Heart right ventricle (tissue), 16 donors: ENCODE data around the gene MADD. TPM values are rescaled to one million over a fixed set of nuclear protein-coding genes. Genes with fewer than 3 reads are reported as not detected.

Experiments
- ATAC-seq, 8 donors: fragments of 200-7000 bp; cut with Tn5 transposase; one replicate each; pipeline ENCODE4 v1.9.1; 2020; ENCODE audit warnings: mild to moderate bottlenecking in 8 of 8, moderate library complexity in 8 of 8, moderate number of reproducible peaks in 1 of 8
- DNase-seq, 2 donors: peaks; one replicate each; pipeline ENCODE4 v3.0.0-alpha.2; 2020
- H3K27ac ChIP-seq, 10 donors: fragments of 200-600 bp; sonication (generic) in 2 of 10; one replicate each; pipeline versions ENCODE4 v1.5.0 to v1.8.0; 2020 to 2022; ENCODE audit warnings: mild to moderate bottlenecking in 3 of 10
- H3K27me3 ChIP-seq, 7 donors: fragments of 200-600 bp; one replicate each; pipeline ENCODE4 v1.8.0; 2021 to 2022; ENCODE audit warnings: mild to moderate bottlenecking in 2 of 7
- H3K36me3 ChIP-seq, 9 donors: fragments of 200-600 bp; sonication (generic) in 1 of 9; one replicate each; pipeline versions ENCODE4 v1.5.0 to v1.8.0; 2020 to 2022; ENCODE audit warnings: mild to moderate bottlenecking in 2 of 9
- H3K4me1 ChIP-seq, 9 donors: fragments of 200-600 bp; sonication (generic) in 1 of 9; one replicate each; pipeline versions ENCODE4 v1.5.0 to v1.8.0; 2020 to 2022; ENCODE audit warnings: mild to moderate bottlenecking in 4 of 9
- H3K4me3 ChIP-seq, 10 donors: fragments of 200-600 bp; sonication (generic) in 2 of 10; one replicate each; pipeline versions ENCODE4 v1.5.0 to v1.8.0; 2020 to 2022; ENCODE audit warnings: mild to moderate bottlenecking in 7 of 10, moderate library complexity in 2 of 10
- H3K9me3 ChIP-seq, 11 donors: fragments of 200-600 bp in 10 of 11; sonication (generic) in 2 of 11; one replicate each; pipeline versions ENCODE4 v1.5.0 to v1.8.0; 2013 to 2022; ENCODE audit warnings: mild to moderate bottlenecking in 2 of 11, control low read depth in 1 of 11, moderate library complexity in 1 of 11
- WGBS, 2 donors: extraction: QIAGEN DNeasy Blood & Tissue Kit; methylation state at CpG; one replicate each; pipeline ENCODE4 v1.1.7; 2013; ENCODE audit warnings: inconsistent platforms in 1 of 2; 5-methylcytosine and 5-hydroxymethylcytosine counted together
- intact Hi-C, 10 donors: fragments of 100-400 bp; cut with DNase I; formaldehyde crosslinking; loops; one replicate each; pipeline versions ENCODE4 v1.11.1 to v1.14.2; 2022
- polyA plus RNA-seq, 2 donors: library from polyadenylated mRNA; stranded (reverse); fragments of 200-250 nt; gene quantifications; one replicate each; pipeline ENCODE4 v1.2.3, GENCODE V29; 2013
- total RNA-seq, 10 donors: library from RNA; stranded (reverse); fragmentation: NEBNext Ultra II Directional in 3 of 10; extraction: Animal tissue kit (Norgen Biotek cat#: 25700) in 3 of 10; gene quantifications; one replicate each; pipeline versions ENCODE4 v1.2.1 to v1.2.4, GENCODE V29; 2021 to 2023
- TF ChIP-seq, protein P1 (sequence below), 9 donors: fragments of 200-600 bp; sonication (generic) in 2 of 9; IDR thresholded peaks; one replicate each; pipeline versions ENCODE4 v1.5.0 to v1.8.0; 2021 to 2022; ENCODE audit warnings: antibody characterized with exemption in 9 of 9, mild to moderate bottlenecking in 5 of 9, moderate library complexity in 1 of 9
- donor health status: Arrhythmogenic right ventricular cardiomyopathy.
- donor health status: ischemic (EF 13 %, LVEDD 7.1; RV severe dilation, severe dysfunction).
- donor health status: healthy with polysubstance abuse.
- donor health status: DM: no; HTN: yes; CAD: no.
- donor health status: DM: no; HTN: no; CAD: no.
- donor health status: ischemic (EF 25% LVEDD 6.9; RV normal size, moderate dysfunction).
- donor health status: ischemic (EF 25% LVEDD 5.7; RV mildly dilated, moderate dysfunction).
- donor health status: healthy.
- donor health status: DM: yes; HTN: yes; CAD: no.
- donor health status: Ischemic cardiomyopathy.
- donor health status: ischemic (EF 35%, LVEDD 5.7; RV mildly dilated, moderate dysfunction).
- donor health status: nonischemic (EF 11% LVEDD 7.7; RV severe dilation, severe dysfunction).
- donor health status: DM: yes; HTN: yes; CAD: no.
- donor health status: PGD.
- donor health status: ischemic (EF 29% LVEDD 5.4; RV normal size, mild dysfunction).
- donor health status: nonischemic (EF 23%, LVEDD 6.1; RV moderate dilation, normal function).

The MADD gene
- total and polyA plus RNA-seq, 12 donors, result 23.8 to 54.8 (median 35.4) TPM

DNA sequence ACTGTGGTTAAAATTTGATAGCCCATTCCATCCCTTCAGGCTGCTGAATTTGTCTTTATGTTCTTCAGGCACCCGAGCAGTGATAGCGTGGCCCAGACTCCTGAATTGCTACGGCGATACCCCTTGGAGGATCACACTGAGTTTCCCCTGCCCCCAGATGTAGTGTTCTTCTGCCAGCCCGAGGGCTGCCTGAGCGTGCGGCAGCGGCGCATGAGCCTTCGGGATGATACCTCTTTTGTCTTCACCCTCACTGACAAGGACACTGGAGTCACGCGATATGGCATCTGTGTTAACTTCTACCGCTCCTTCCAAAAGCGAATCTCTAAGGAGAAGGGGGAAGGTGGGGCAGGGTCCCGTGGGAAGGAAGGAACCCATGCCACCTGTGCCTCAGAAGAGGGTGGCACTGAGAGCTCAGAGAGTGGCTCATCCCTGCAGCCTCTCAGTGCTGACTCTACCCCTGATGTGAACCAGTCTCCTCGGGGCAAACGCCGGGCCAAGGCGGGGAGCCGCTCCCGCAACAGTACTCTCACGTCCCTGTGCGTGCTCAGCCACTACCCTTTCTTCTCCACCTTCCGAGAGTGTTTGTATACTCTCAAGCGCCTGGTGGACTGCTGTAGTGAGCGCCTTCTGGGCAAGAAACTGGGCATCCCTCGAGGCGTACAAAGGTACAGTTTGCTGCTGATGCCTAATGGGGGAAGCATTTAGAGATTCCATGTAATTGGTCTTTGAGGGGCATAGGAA lies 4.7 kb downstream of the MADD start:
- Histone ChIP-seq H3K9me3 (no peaks in the 10 kb centered on the region), H3K4me3 (no peak overlapping the region), H3K27me3 (no peaks in the 10 kb centered on the region), H3K27ac (no peak overlapping the region), H3K36me3 (peaks cover 0 to 57% (median 7%) of the 10 kb centered on the region in 9 donors), H3K4me1 (peaks cover 0 to 43% (median 30%) of the 10 kb centered on the region in 9 donors)
- intact Hi-C loops, result loop anchor here in 6 of 10 donors (5.0 to 10.0 kb wide), 4 partner anchors 33 to 83 kb away; partner anchors contain the start of gene MYBPC3 (in 5 of the 6)
- TF ChIP-seq, protein P1, sequence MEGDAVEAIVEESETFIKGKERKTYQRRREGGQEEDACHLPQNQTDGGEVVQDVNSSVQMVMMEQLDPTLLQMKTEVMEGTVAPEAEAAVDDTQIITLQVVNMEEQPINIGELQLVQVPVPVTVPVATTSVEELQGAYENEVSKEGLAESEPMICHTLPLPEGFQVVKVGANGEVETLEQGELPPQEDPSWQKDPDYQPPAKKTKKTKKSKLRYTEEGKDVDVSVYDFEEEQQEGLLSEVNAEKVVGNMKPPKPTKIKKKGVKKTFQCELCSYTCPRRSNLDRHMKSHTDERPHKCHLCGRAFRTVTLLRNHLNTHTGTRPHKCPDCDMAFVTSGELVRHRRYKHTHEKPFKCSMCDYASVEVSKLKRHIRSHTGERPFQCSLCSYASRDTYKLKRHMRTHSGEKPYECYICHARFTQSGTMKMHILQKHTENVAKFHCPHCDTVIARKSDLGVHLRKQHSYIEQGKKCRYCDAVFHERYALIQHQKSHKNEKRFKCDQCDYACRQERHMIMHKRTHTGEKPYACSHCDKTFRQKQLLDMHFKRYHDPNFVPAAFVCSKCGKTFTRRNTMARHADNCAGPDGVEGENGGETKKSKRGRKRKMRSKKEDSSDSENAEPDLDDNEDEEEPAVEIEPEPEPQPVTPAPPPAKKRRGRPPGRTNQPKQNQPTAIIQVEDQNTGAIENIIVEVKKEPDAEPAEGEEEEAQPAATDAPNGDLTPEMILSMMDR (IDR thresholded peaks at IDR 0.05), result no peak
- no peak for DNase-seq
- no peak for ATAC-seq
- 95 to 97% methylated on average over 28 of the region's 28 CpGs for WGBS, 2 donors

DNA sequence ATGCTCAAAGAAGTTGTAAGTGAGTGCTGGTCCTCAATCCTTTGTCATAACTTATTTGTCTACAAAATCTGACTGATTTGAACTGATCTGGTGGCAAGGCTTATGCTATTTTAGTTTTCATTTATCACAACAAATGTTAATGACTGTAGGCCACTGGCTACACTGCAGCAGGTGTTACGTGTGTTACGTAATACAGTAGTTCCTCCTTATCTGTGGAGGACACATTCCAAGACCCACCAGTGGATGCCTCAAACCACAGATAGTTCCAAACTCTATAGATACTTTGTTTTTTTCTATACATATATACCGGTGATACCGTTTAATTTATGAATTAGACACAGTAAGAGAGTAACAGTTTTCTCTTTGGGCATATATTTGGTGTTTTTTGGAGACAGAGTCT lies 7.0 kb downstream of the MADD start:
- WGBS, 2 donors, result 85 to 89% methylated on average over 4 of the region's 4 CpGs
- H3K36me3 ChIP-seq, result peaks cover 0 to 80% (median 14%) of the 10 kb centered on the region in 9 donors
- H3K27ac ChIP-seq, result no peak overlapping the region
- intact Hi-C loops, result loop anchor here in 4 of 10 donors (5.0 to 10.0 kb wide), 2 partner anchors 78 to 80 kb away; partner anchors contain the start of gene MYBPC3 (in 3 of the 4)
- no peak overlapping the region for H3K4me3 ChIP-seq
- peaks cover 4 to 41% (median 22%) of the 10 kb centered on the region in 9 donors for H3K4me1 ChIP-seq
- TF ChIP-seq, protein P1 (IDR thresholded peaks at IDR 0.05), result no peak
- ATAC-seq, result no peak
- no peaks in the 10 kb centered on the region for H3K9me3 ChIP-seq
- DNase-seq, result no peak
- H3K27me3 ChIP-seq, result no peaks in the 10 kb centered on the region

DNA sequence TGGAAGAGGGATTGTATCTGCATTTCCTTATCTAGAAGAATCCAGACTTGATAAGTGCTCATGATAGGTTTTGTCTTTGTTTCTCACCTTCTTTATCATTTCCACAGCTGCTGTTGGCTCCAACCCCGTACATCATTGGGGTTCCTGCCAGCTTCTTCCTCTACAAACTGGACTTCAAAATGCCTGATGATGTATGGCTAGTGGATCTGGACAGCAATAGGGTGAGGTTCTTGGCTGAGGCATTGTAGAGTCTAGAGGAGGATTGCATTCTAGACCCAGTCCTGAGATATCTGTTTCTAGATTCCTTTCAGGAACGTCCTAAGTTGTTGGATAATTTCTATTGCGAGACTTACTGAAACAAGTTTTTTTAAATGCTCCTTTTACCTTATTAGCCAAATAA lies 8.1 kb downstream of the MADD start:
- no peak overlapping the region for H3K4me3 ChIP-seq
- H3K36me3 ChIP-seq, result peaks cover 0 to 91% (median 14%) of the 10 kb centered on the region in 9 donors
- TF ChIP-seq, protein P1 (IDR thresholded peaks at IDR 0.05), result no peak
- H3K4me1 ChIP-seq, result peaks cover 0 to 29% (median 11%) of the 10 kb centered on the region in 9 donors
- H3K27me3 ChIP-seq, result no peaks in the 10 kb centered on the region
- ATAC-seq (no peak), DNase-seq (no peak)
- 60 to 65% methylated on average over 3 of the region's 3 CpGs for WGBS, 2 donors
- no peaks in the 10 kb centered on the region for H3K9me3 ChIP-seq
- intact Hi-C loops, result loop anchor here in 4 of 10 donors (5.0 to 10.0 kb wide), 2 partner anchors 77 to 79 kb away; partner anchors contain the start of gene MYBPC3 (in 3 of the 4)
- H3K27ac ChIP-seq, result peak overlapping the region in 2 of 10 donors; percentile 5 to 35

DNA sequence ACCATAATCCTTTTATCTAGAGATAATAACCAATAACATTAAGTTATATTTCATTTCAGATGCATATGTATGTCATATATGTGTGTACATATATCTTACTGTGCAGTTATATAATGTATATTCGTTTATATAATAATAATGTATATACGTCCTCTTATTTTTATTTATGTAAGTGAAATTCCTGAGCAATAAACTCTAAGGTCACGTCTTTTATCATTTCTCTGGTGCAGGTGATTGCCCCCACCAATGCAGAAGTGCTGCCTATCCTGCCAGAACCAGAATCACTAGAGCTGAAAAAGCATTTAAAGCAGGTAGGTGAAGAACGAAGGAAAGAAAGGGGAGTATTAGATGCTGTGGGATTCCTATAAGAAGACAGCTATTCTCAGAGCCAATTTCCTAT lies 8.8 kb downstream of the MADD start:
- DNase-seq, result no peak
- 90% methylated on average over 4 of the region's 4 CpGs for WGBS, 2 donors
- H3K36me3 ChIP-seq, result peaks cover 0 to 98% (median 14%) of the 10 kb centered on the region in 9 donors

More for the DNA sequence above, 8.8 kb downstream of the MADD start:
- no peak overlapping the region for H3K4me3 ChIP-seq
- TF ChIP-seq, protein P1 (IDR thresholded peaks at IDR 0.05), result no peak
- H3K27me3 ChIP-seq, result no peaks in the 10 kb centered on the region
- no peaks in the 10 kb centered on the region for H3K9me3 ChIP-seq
- peaks cover 0 to 24% (median 8%) of the 10 kb centered on the region in 9 donors for H3K4me1 ChIP-seq
- H3K27ac ChIP-seq, result no peak overlapping the region
- intact Hi-C loops, result loop anchor here in 4 of 10 donors (5.0 to 10.0 kb wide), 2 partner anchors 76 to 79 kb away; partner anchors contain the start of gene MYBPC3 (in 3 of the 4)
- no peak for ATAC-seq
